Mesothelial cell of epicardium (in vitro differentiated cells): ENCODE measurements around the gene CTBP1. TPM values are rescaled to one million over a fixed set of nuclear protein-coding genes. Genes with fewer than 3 reads are reported as not detected.
A peak's percentile ranks its signal among the peaks of the same experiment; 100 is the strongest.

Experiments used
- DNase-seq, 2 experiments: peaks; one replicate each; pipeline ENCODE4 v3.0.0; 2021; ENCODE audit warnings: low spot score in 2 of 2; ENCODE audit not compliant: unreplicated experiment in 2 of 2
- H3K27ac Mint-ChIP-seq: 2 replicates; pipeline ENCODE4 v1.8.0; 2021; ENCODE audit warnings: mixed read lengths
- H3K27me3 Mint-ChIP-seq: 2 replicates; pipeline ENCODE4 v1.8.0; 2021; ENCODE audit warnings: low read depth, mixed read lengths
- H3K36me3 Mint-ChIP-seq: 2 replicates; pipeline ENCODE4 v1.8.0; 2021; ENCODE audit warnings: mixed read lengths
- H3K4me1 Mint-ChIP-seq: 2 replicates; pipeline ENCODE4 v1.8.0; 2021; ENCODE audit warnings: mixed read lengths
- H3K4me3 Mint-ChIP-seq: 2 replicates; pipeline ENCODE4 v1.8.0; 2021; ENCODE audit warnings: mild to moderate bottlenecking, moderate library complexity, mixed read lengths
- H3K9me3 Mint-ChIP-seq: 2 replicates; pipeline ENCODE4 v1.8.0; 2021; ENCODE audit warnings: mixed read lengths
- CTCF ChIP-seq: fragments of 200-600 bp; sonication (generic); IDR thresholded peaks from one replicate; pipeline ENCODE4 v1.5.0; 2021; ENCODE audit warnings: antibody characterized with exemption; ENCODE audit not compliant: unreplicated experiment
- total RNA-seq: library from RNA; stranded (reverse); gene quantifications from 3 replicates; pipeline ENCODE4 v1.2.1, GENCODE V29; 2021

The CTBP1 gene
- total RNA-seq, 1 donor from 2014 or later, result 194 TPM

GRCh38 chr4:1192091-1192492, 56.8 kb downstream of the CTBP1 start:
- no peaks in the 10 kb centered on the region for H3K36me3 Mint-ChIP-seq
- H3K4me3 Mint-ChIP-seq, result no peak overlapping the region
- H3K4me1 Mint-ChIP-seq, result no peaks in the 10 kb centered on the region
- DNase-seq, result peak in 1 of 2 experiments; percentile 43
- H3K9me3 Mint-ChIP-seq, result peaks cover 9% of the 10 kb centered on the region
- H3K27me3 Mint-ChIP-seq, result peaks cover 13% of the 10 kb centered on the region
- H3K27ac Mint-ChIP-seq, result peak overlapping the region; percentile 21
- TF ChIP-seq CTCF, result no peak

- Mint-ChIP-seq H3K27ac (no peak overlapping the region), H3K4me3 (no peak overlapping the region), H3K36me3 (no peaks in the 10 kb centered on the region), H3K9me3 (peaks cover 9% of the 10 kb centered on the region), H3K27me3 (peaks cover 18% of the 10 kb centered on the region), H3K4me1 (no peaks in the 10 kb centered on the region)
- no peak for TF ChIP-seq CTCF
- peak in 1 of 2 experiments; percentile 34 for DNase-seq
Observed at GRCh38 chr4:1191621-1192020, 57.3 kb downstream of the CTBP1 start.

- Mint-ChIP-seq H3K27me3 (peaks cover 37% of the 10 kb centered on the region), H3K27ac (no peak overlapping the region), H3K4me1 (no peaks in the 10 kb centered on the region), H3K4me3 (no peak overlapping the region), H3K36me3 (no peaks in the 10 kb centered on the region), H3K9me3 (peaks cover 15% of the 10 kb centered on the region)
- TF ChIP-seq CTCF, result no peak
- no peak for DNase-seq
Observed at GRCh38 chr4:1187182-1187581, 61.7 kb downstream of the CTBP1 start.

- no peaks in the 10 kb centered on the region for H3K4me1 Mint-ChIP-seq
- no peak overlapping the region for H3K4me3 Mint-ChIP-seq
- no peak overlapping the region for H3K27ac Mint-ChIP-seq
- TF ChIP-seq CTCF, result no peak
- peaks cover 52% of the 10 kb centered on the region for H3K27me3 Mint-ChIP-seq
- no peak for DNase-seq
- H3K36me3 Mint-ChIP-seq, result peaks cover 2% of the 10 kb centered on the region
- H3K9me3 Mint-ChIP-seq, result peaks cover 32% of the 10 kb centered on the region
Observed at GRCh38 chr4:1183985-1184773, 64.8 kb downstream of the CTBP1 start.

- Mint-ChIP-seq H3K27ac (no peak overlapping the region), H3K4me1 (no peaks in the 10 kb centered on the region), H3K27me3 (peaks cover 41% of the 10 kb centered on the region), H3K4me3 (no peak overlapping the region), H3K36me3 (peaks cover 2% of the 10 kb centered on the region), H3K9me3 (peaks cover 29% of the 10 kb centered on the region)
- no peak for DNase-seq
- TF ChIP-seq CTCF, result no peak
Observed at GRCh38 chr4:1182313-1182712, 66.6 kb downstream of the CTBP1 start.
